ENCODE measurements around the gene UBA7.
A peak's percentile ranks its signal among the peaks of the same experiment; 100 is the strongest.

Gene UBA7

GRCh38 chr3:49805897-49806701, 7.7 kb downstream of the UBA7 start:
- DNase-seq (ENCODE audit: low read depth) = peak; percentile 95

- no peak for DNase-seq (ENCODE audit: low read depth)
Measured at GRCh38 chr3:49805367-49805782, 8.4 kb downstream of the UBA7 start.

- DNase-seq (ENCODE audit: low read depth) = no peak
Measured at GRCh38 chr3:49804141-49805041, 9.4 kb downstream of the UBA7 start.

GRCh38 chr3:49803465-49804140, 10.2 kb downstream of the UBA7 start:
- DNase-seq (ENCODE audit: low read depth) = peak; percentile 74

- peak; percentile 82 for DNase-seq (ENCODE audit: low read depth)
Measured at GRCh38 chr3:49802719-49803464, 10.9 kb downstream of the UBA7 start, which contains the start of gene INKA1. Gene INKA1, plus strand, starts transcription at chr3:49803261. Its CDS starts 132 bp downstream, at chr3:49803393.

GRCh38 chr3:49801160-49801559, 12.6 kb downstream of the UBA7 start:
- DNase-seq (ENCODE audit: low read depth) = no peak

- DNase-seq (ENCODE audit: low read depth) = no peak
Measured at GRCh38 chr3:49799761-49800160, 14.0 kb downstream of the UBA7 start, which contains the start of gene CDHR4. Gene CDHR4, minus strand, starts transcription at chr3:49799873. Its CDS starts 61 bp downstream, at chr3:49799812.

GRCh38 chr3:49799105-49799504, 14.6 kb downstream of the UBA7 start:
- no peak for DNase-seq (ENCODE audit: low read depth)

- DNase-seq (ENCODE audit: low read depth) = no peak
Measured at GRCh38 chr3:49794926-49795905, 18.5 kb downstream of the UBA7 start.

GRCh38 chr3:49794431-49794830, 19.3 kb downstream of the UBA7 start:
- no peak for DNase-seq (ENCODE audit: low read depth)

GRCh38 chr3:49793486-49794085, 20.2 kb downstream of the UBA7 start:
- no peak for DNase-seq (ENCODE audit: low read depth)

GRCh38 chr3:49792371-49793150, 21.2 kb downstream of the UBA7 start:
- DNase-seq (ENCODE audit: low read depth) = no peak

GRCh38 chr3:49791571-49791970, 22.2 kb downstream of the UBA7 start:
- DNase-seq (ENCODE audit: low read depth) = no peak

GRCh38 chr3:49790626-49791411, 22.9 kb downstream of the UBA7 start:
- no peak for DNase-seq (ENCODE audit: low read depth)

- DNase-seq (ENCODE audit: low read depth) = no peak
Measured at GRCh38 chr3:49788056-49788455, 25.7 kb downstream of the UBA7 start.

GRCh38 chr3:49787536-49787935, 26.2 kb downstream of the UBA7 start:
- DNase-seq (ENCODE audit: low read depth) = no peak

GRCh38 chr3:49787182-49787464, 26.6 kb downstream of the UBA7 start:
- DNase-seq (ENCODE audit: low read depth) = no peak

All from CMK (cell line).